GM12878 (cell line): ENCODE data around the gene PLEKHF1.

ENCODE experiments used
- BRCA1 ChIP-seq: IDR thresholded peaks from 2 replicates; pipeline ENCODE4 v1.6.1; 2011; ENCODE audit warnings: low read depth, low read length, improper control_type of control experiment
- CBX5 ChIP-seq: sonication (generic); IDR thresholded peaks from 2 replicates; pipeline ENCODE4 v1.6.1; 2016; ENCODE audit warnings: low read depth, moderate library complexity, mild to moderate bottlenecking, inconsistent platforms
- EP300 ChIP-seq, 2 experiments: fragments of 150-350 bp in 1 of 2; IDR thresholded peaks; 2 replicates each; pipeline ENCODE4 v1.6.1; 2011 to 2012; ENCODE audit warnings: low read depth in 2 of 2, low read length in 2 of 2, borderline replicate concordance in 1 of 2, improper control_type of control experiment in 1 of 2, inconsistent platforms in 1 of 2; ENCODE audit not compliant: control insufficient read depth in 1 of 2
- ETV6 ChIP-seq, 2 experiments: fragments of 450-650 bp in 1 of 2; IDR thresholded peaks in 1 of 2; conservative IDR thresholded peaks in 1 of 2; 2 replicates each; pipeline ENCODE4 v1.6.1; 2014; ENCODE audit warnings: antibody characterized with exemption in 1 of 2, borderline replicate concordance in 1 of 2, low read depth in 1 of 2, mild to moderate bottlenecking in 1 of 2, moderate library complexity in 1 of 2
- HDAC2 ChIP-seq: fragments of 200-600 bp; sonication (generic); IDR thresholded peaks from 2 replicates; pipeline ENCODE4 v1.6.1; 2017
- JUNB ChIP-seq: IDR thresholded peaks from 2 replicates; pipeline ENCODE4 v1.6.1; 2016; ENCODE audit warnings: antibody characterized with exemption, mild to moderate bottlenecking
- NFYB ChIP-seq: IDR thresholded peaks from 2 replicates; pipeline ENCODE4 v1.6.1; 2011; ENCODE audit warnings: low read depth, mild to moderate bottlenecking, low read length, improper control_type of control experiment, moderate library complexity; ENCODE audit not compliant: insufficient read depth
- POLR2A ChIP-seq: IDR thresholded peaks from 2 replicates; pipeline ENCODE4 v1.6.1; 2011; ENCODE audit warnings: low read depth, mild to moderate bottlenecking, low read length
- RCOR1 ChIP-seq: conservative IDR thresholded peaks from 2 replicates; pipeline ENCODE4 v1.6.1; 2012; ENCODE audit warnings: low read depth, low read length, improper control_type of control experiment
- YY1 ChIP-seq: IDR thresholded peaks from 2 replicates; pipeline ENCODE4 v1.6.1; 2011; ENCODE audit warnings: low read depth, mild to moderate bottlenecking, low read length
- TF ChIP-seq, protein P1 (sequence below), 3 experiments: IDR thresholded peaks in 2 of 3; conservative IDR thresholded peaks in 1 of 3; 2 replicates each; pipeline ENCODE4 v1.5.1; 2011; ENCODE audit warnings: low read depth in 3 of 3, low read length in 3 of 3, mild to moderate bottlenecking in 3 of 3, control low read depth in 2 of 3, moderate library complexity in 2 of 3, inconsistent platforms in 1 of 3, mixed read lengths in 1 of 3; ENCODE audit not compliant: control insufficient read depth in 2 of 3, insufficient read depth in 1 of 3; ENCODE audit errors: extremely low read depth in 1 of 3
- TF ChIP-seq, protein P2 (sequence below): IDR thresholded peaks from 2 replicates; pipeline ENCODE4 v1.6.1; 2012; ENCODE audit warnings: low read depth, low read length, improper control_type of control experiment
- TF ChIP-seq, protein P3 (sequence below): IDR thresholded peaks from 2 replicates; pipeline ENCODE4 v1.6.1; 2012; ENCODE audit warnings: low read length, inconsistent platforms
- TF ChIP-seq, protein P4 (sequence below): fragments of 450-650 bp; IDR thresholded peaks from 2 replicates; pipeline ENCODE4 v1.6.1; 2017; ENCODE audit warnings: mild to moderate bottlenecking, moderate library complexity

DNA sequence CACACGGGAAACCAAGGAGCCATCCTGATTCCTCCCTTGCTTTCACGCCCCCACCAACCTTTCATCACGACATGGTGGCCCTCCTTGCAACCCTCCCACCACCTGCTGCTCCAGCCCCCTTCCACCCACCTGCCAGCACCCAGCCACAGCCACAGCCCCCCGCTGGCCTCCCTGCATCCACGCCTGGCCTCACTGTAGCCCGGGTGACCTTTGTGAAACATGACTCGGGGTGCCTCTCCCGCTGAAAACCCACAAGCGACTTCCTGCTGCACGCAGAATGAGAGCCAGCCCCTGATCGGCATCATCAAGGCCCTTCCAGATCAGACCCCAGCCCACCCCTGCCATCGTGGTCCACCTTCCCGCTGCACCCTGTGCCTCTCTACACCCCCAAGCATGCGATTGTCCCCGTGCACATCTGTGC is 44.3 kb upstream of the PLEKHF1 start:
- no peak for TF ChIP-seq NFYB
- no peak for TF ChIP-seq ETV6 (conservative IDR thresholded peaks at IDR 0.05 in 1 of 2, IDR thresholded peaks at IDR 0.05 in 1 of 2; ENCODE audit: borderline replicate concordance in 1 of 2, low read depth in 1 of 2)
- no peak for TF ChIP-seq RCOR1
- TF ChIP-seq, protein P1, sequence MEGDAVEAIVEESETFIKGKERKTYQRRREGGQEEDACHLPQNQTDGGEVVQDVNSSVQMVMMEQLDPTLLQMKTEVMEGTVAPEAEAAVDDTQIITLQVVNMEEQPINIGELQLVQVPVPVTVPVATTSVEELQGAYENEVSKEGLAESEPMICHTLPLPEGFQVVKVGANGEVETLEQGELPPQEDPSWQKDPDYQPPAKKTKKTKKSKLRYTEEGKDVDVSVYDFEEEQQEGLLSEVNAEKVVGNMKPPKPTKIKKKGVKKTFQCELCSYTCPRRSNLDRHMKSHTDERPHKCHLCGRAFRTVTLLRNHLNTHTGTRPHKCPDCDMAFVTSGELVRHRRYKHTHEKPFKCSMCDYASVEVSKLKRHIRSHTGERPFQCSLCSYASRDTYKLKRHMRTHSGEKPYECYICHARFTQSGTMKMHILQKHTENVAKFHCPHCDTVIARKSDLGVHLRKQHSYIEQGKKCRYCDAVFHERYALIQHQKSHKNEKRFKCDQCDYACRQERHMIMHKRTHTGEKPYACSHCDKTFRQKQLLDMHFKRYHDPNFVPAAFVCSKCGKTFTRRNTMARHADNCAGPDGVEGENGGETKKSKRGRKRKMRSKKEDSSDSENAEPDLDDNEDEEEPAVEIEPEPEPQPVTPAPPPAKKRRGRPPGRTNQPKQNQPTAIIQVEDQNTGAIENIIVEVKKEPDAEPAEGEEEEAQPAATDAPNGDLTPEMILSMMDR (IDR thresholded peaks at IDR 0.05 in 2 of 3, conservative IDR thresholded peaks at IDR 0.05 in 1 of 3; ENCODE audit: control insufficient read depth in 2 of 3, extremely low read depth in 1 of 3, insufficient read depth in 1 of 3, low read depth in 3 of 3, low read length in 3 of 3): no peak
- TF ChIP-seq CBX5: no peak
- no peak for TF ChIP-seq POLR2A
- TF ChIP-seq, protein P2, sequence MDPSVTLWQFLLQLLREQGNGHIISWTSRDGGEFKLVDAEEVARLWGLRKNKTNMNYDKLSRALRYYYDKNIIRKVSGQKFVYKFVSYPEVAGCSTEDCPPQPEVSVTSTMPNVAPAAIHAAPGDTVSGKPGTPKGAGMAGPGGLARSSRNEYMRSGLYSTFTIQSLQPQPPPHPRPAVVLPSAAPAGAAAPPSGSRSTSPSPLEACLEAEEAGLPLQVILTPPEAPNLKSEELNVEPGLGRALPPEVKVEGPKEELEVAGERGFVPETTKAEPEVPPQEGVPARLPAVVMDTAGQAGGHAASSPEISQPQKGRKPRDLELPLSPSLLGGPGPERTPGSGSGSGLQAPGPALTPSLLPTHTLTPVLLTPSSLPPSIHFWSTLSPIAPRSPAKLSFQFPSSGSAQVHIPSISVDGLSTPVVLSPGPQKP: no peak
- TF ChIP-seq YY1: no peak
- no peak for TF ChIP-seq HDAC2
- TF ChIP-seq EP300 (IDR thresholded peaks at IDR 0.05; ENCODE audit: borderline replicate concordance in 1 of 2, control insufficient read depth in 1 of 2, low read depth in 2 of 2, low read length in 2 of 2): no peak
- no peak for TF ChIP-seq BRCA1
- TF ChIP-seq, protein P3, sequence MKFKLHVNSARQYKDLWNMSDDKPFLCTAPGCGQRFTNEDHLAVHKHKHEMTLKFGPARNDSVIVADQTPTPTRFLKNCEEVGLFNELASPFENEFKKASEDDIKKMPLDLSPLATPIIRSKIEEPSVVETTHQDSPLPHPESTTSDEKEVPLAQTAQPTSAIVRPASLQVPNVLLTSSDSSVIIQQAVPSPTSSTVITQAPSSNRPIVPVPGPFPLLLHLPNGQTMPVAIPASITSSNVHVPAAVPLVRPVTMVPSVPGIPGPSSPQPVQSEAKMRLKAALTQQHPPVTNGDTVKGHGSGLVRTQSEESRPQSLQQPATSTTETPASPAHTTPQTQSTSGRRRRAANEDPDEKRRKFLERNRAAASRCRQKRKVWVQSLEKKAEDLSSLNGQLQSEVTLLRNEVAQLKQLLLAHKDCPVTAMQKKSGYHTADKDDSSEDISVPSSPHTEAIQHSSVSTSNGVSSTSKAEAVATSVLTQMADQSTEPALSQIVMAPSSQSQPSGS: no peak
- TF ChIP-seq, protein P4, sequence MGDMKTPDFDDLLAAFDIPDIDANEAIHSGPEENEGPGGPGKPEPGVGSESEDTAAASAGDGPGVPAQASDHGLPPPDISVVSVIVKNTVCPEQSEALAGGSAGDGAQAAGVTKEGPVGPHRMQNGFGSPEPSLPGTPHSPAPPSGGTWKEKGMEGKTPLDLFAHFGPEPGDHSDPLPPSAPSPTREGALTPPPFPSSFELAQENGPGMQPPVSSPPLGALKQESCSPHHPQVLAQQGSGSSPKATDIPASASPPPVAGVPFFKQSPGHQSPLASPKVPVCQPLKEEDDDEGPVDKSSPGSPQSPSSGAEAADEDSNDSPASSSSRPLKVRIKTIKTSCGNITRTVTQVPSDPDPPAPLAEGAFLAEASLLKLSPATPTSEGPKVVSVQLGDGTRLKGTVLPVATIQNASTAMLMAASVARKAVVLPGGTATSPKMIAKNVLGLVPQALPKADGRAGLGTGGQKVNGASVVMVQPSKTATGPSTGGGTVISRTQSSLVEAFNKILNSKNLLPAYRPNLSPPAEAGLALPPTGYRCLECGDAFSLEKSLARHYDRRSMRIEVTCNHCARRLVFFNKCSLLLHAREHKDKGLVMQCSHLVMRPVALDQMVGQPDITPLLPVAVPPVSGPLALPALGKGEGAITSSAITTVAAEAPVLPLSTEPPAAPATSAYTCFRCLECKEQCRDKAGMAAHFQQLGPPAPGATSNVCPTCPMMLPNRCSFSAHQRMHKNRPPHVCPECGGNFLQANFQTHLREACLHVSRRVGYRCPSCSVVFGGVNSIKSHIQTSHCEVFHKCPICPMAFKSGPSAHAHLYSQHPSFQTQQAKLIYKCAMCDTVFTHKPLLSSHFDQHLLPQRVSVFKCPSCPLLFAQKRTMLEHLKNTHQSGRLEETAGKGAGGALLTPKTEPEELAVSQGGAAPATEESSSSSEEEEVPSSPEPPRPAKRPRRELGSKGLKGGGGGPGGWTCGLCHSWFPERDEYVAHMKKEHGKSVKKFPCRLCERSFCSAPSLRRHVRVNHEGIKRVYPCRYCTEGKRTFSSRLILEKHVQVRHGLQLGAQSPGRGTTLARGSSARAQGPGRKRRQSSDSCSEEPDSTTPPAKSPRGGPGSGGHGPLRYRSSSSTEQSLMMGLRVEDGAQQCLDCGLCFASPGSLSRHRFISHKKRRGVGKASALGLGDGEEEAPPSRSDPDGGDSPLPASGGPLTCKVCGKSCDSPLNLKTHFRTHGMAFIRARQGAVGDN: no peak
- TF ChIP-seq JUNB: no peak
